Panc1 (cell line): ENCODE results near the gene NPC1L1. TPM values are rescaled to one million over a fixed set of nuclear protein-coding genes. Genes with fewer than 3 reads are reported as not detected.

Experiments
- ATAC-seq: fragments of 200-7000 bp; cut with Tn5 transposase; 2 replicates; pipeline ENCODE4 v1.9.1; 2020; ENCODE audit warnings: mild to moderate bottlenecking, moderate library complexity
- BruUV-seq: library from RNA; stranded (reverse); fragments of 400-500 nt; replicated peaks from 2 replicates; lab custom pipeline; 2021; lab: Mats Ljungman, UMichigan
- CTCF ChIA-PET: fragments of 300-600 bp; sonication (Branson Sonifier 250); formaldehyde crosslinking; loops from one replicate; lab custom pipeline; 2022; ENCODE audit warnings: antibody characterized with exemption; lab: Charles Lee
- POLR2A ChIA-PET: fragments of 300-600 bp; sonication (Branson Sonifier 250); formaldehyde crosslinking; loops from one replicate; lab custom pipeline; 2022; ENCODE audit warnings: antibody characterized with exemption; lab: Charles Lee
- DNase-seq: peaks from one replicate; pipeline ENCODE4 v3.0.0-alpha.2; 2010; ENCODE audit warnings: low read depth, low spot score
- H3K27ac ChIP-seq: 2 replicates; pipeline ENCODE4 v1.5.1; 2011; ENCODE audit warnings: mild to moderate bottlenecking, low read length, inconsistent platforms
- H3K27me3 ChIP-seq: fragments of 200-500 bp; sonication (Bioruptor generic); 2 replicates; pipeline ENCODE4 v1.6.0; 2014; ENCODE audit warnings: low read length, inconsistent platforms; ENCODE audit not compliant: control insufficient read depth, insufficient read depth
- H3K36me3 ChIP-seq: fragments of 200-500 bp; sonication (Bioruptor generic); 2 replicates; pipeline ENCODE4 v1.5.1; 2014; ENCODE audit warnings: inconsistent platforms, mild to moderate bottlenecking, low read length, moderate library complexity; ENCODE audit not compliant: control insufficient read depth, insufficient read depth
- H3K4me1 ChIP-seq: 2 replicates; pipeline ENCODE4 v1.5.1; 2011; ENCODE audit warnings: inconsistent platforms, mild to moderate bottlenecking, low read length, moderate library complexity; ENCODE audit not compliant: control insufficient read depth, insufficient read depth
- H3K4me3 ChIP-seq, 2 experiments: 2 replicates each; pipeline ENCODE4 v1.5.1; 2011 to 2012; ENCODE audit warnings: low read depth in 2 of 2, low read length in 2 of 2, mild to moderate bottlenecking in 2 of 2, inconsistent platforms in 1 of 2, moderate library complexity in 1 of 2
- H3K9me3 ChIP-seq: fragments of 200-500 bp; sonication (Bioruptor generic); 2 replicates; pipeline ENCODE4 v1.5.1; 2014; ENCODE audit warnings: low read depth, mild to moderate bottlenecking, inconsistent platforms, low read length, moderate library complexity; ENCODE audit not compliant: control insufficient read depth, insufficient read depth
- CTCF ChIP-seq: fragments of 450-650 bp; IDR thresholded peaks from 2 replicates; pipeline ENCODE4 v1.5.1; 2017; ENCODE audit warnings: mild to moderate bottlenecking
- POLR2AphosphoS5 ChIP-seq: IDR thresholded peaks from 2 replicates; pipeline ENCODE4 v1.6.1; 2012; ENCODE audit warnings: mild to moderate bottlenecking, low read depth, low read length, moderate library complexity
- REST ChIP-seq, 2 experiments: IDR thresholded peaks; 2 replicates each; pipeline ENCODE4 v1.6.1; 2011 to 2012; ENCODE audit warnings: low read depth in 2 of 2, control low read depth in 1 of 2, low read length in 1 of 2, mild to moderate bottlenecking in 1 of 2, moderate library complexity in 1 of 2; ENCODE audit not compliant: insufficient read depth in 1 of 2
- SIN3A ChIP-seq: IDR thresholded peaks from 2 replicates; pipeline ENCODE4 v1.6.1; 2012; ENCODE audit warnings: low read depth, mild to moderate bottlenecking, low read length, moderate library complexity, borderline replicate concordance; ENCODE audit not compliant: insufficient read depth
- TCF7L2 ChIP-seq: IDR thresholded peaks from 2 replicates; pipeline ENCODE4 v1.6.1; 2011; ENCODE audit warnings: mild to moderate bottlenecking, low read depth, low read length, inconsistent platforms
- in situ Hi-C: cut with HindIII; loops from 2 replicates; pipeline ENCODE4 v1.10.0; 2016; ENCODE audit warnings: low sequenced_read_pairs, low pct_unique_long_range_greater_than_20kb
- intact Hi-C: fragments of 100-400 bp; cut with micrococcal nuclease; formaldehyde crosslinking; loops from one replicate; pipeline ENCODE4 v1.10.0; 2022; ENCODE audit not compliant: unreplicated experiment
- total RNA-seq: library from RNA; stranded (reverse); gene quantifications from one replicate; pipeline ENCODE4 v1.2.1, GENCODE V29; 2021; ENCODE audit not compliant: unreplicated experiment

The NPC1L1 gene
- total RNA-seq, 1 experiment from 2014 or later, result not detected

- ATAC-seq (no peak), DNase-seq (no peak)
- in situ Hi-C loops (no loop called here), intact Hi-C loops (loop anchor here (1.0 kb wide), 1 partner anchor 237 kb away; no protein-coding TSS in a partner anchor)
- Histone ChIP-seq H3K27ac (no peak overlapping the region), H3K9me3 (no peaks in the 10 kb centered on the region), H3K36me3 (peaks cover 33% of the 10 kb centered on the region), H3K4me3 (no peak overlapping the region), H3K4me1 (peaks cover 8% of the 10 kb centered on the region), H3K27me3 (no peaks in the 10 kb centered on the region)
- ChIA-PET CTCF (no interaction called here), POLR2A (no interaction called here)
- BruUV-seq, result no TSS peak
- TF ChIP-seq SIN3A (no peak), TCF7L2 (no peak), CTCF (no peak), POLR2AphosphoS5 (no peak), REST (IDR thresholded peaks at IDR 0.05; ENCODE audit: insufficient read depth in 1 of 2, low read depth in 2 of 2, low read length in 1 of 2) (no peak)
These were observed 63.2 kb downstream of the NPC1L1 start for GRCh38 chr7:44477938-44478337.

- H3K4me1 ChIP-seq, result peaks cover 10% of the 10 kb centered on the region
- peaks cover 28% of the 10 kb centered on the region for H3K36me3 ChIP-seq
- ATAC-seq (peak; percentile 93), DNase-seq (peak; percentile 71)
- TF ChIP-seq CTCF (peak; percentile 93), REST (IDR thresholded peaks at IDR 0.05; ENCODE audit: insufficient read depth in 1 of 2, low read depth in 2 of 2, low read length in 1 of 2) (no peak)
- no TSS peak for BruUV-seq
- no peak overlapping the region for H3K4me3 ChIP-seq
- no peaks in the 10 kb centered on the region for H3K9me3 ChIP-seq
- in situ Hi-C loops, result no loop called here
- no peak overlapping the region for H3K27ac ChIP-seq
- no peaks in the 10 kb centered on the region for H3K27me3 ChIP-seq
- ChIA-PET POLR2A (no interaction called here), CTCF (interaction anchor here (0.7 kb wide), 1 partner anchor 282 kb away, joined by 3 read pairs; no protein-coding TSS in a partner anchor)
- intact Hi-C loops, result loop anchor here (1.0 kb wide), 1 partner anchor 236 kb away; no protein-coding TSS in a partner anchor
These were observed 63.9 kb downstream of the NPC1L1 start for GRCh38 chr7:44477063-44477830.
